Measurements from ENCODE around the gene ERLIN1.

Gene ERLIN1

DNA sequence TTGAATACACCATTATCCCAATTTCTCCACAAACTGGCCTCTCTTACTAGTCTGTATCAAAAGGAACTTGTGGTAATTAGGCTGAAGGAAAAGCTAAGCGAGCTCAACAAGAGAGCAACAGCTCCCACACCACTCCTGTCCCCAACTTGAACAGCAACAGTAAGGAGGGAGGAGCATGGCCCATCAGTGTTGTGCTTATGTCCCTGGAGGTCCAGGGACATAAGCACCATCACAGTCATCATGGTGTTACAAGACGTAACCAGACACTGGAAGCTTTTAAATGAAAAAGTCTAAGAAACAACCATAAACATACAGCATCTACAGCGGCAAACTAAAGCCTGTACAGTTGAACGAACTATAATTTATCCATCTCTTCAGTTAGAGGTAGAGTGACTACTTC lies 989 bp downstream of the ERLIN1 start:
- H3K4me3 ChIP-seq (ENCODE audit: severe bottlenecking) = peak overlapping the region; percentile 78
- peaks cover 60% of the 10 kb centered on the region for H3K36me3 ChIP-seq (ENCODE audit: low read depth)
- no peaks in the 10 kb centered on the region for H3K9me3 ChIP-seq (ENCODE audit: severe bottlenecking)
- H3K27ac ChIP-seq (ENCODE audit: poor library complexity, severe bottlenecking) = peak overlapping the region; percentile 62
- no peak for DNase-seq (ENCODE audit: low spot score)
- TF ChIP-seq CTCF (IDR thresholded peaks at IDR 0.05; ENCODE audit: poor library complexity, severe bottlenecking) = no peak
- ATAC-seq (ENCODE audit: low read depth) = no peak
- H3K27me3 ChIP-seq (ENCODE audit: insufficient read depth, poor library complexity, severe bottlenecking) = no peaks in the 10 kb centered on the region
- peaks cover 20% of the 10 kb centered on the region for H3K4me1 ChIP-seq (ENCODE audit: insufficient read depth, poor library complexity, severe bottlenecking)

- Histone ChIP-seq H3K4me1 (ENCODE audit: insufficient read depth, poor library complexity, severe bottlenecking) (peaks cover 20% of the 10 kb centered on the region), H3K27ac (ENCODE audit: poor library complexity, severe bottlenecking) (peak overlapping the region; percentile 62), H3K27me3 (ENCODE audit: insufficient read depth, poor library complexity, severe bottlenecking) (no peaks in the 10 kb centered on the region), H3K36me3 (ENCODE audit: low read depth) (peaks cover 62% of the 10 kb centered on the region), H3K4me3 (ENCODE audit: severe bottlenecking) (peak overlapping the region; percentile 78), H3K9me3 (ENCODE audit: severe bottlenecking) (no peaks in the 10 kb centered on the region)
- no peak for ATAC-seq (ENCODE audit: low read depth)
- no peak for TF ChIP-seq CTCF (IDR thresholded peaks at IDR 0.05; ENCODE audit: poor library complexity, severe bottlenecking)
- no peak for DNase-seq (ENCODE audit: low spot score)
These were observed 1.4 kb downstream of the ERLIN1 start for GRCh38 chr10:100184426-100184825.

- H3K4me3 ChIP-seq (ENCODE audit: severe bottlenecking) = no peak overlapping the region
- no peak for TF ChIP-seq CTCF (IDR thresholded peaks at IDR 0.05; ENCODE audit: poor library complexity, severe bottlenecking)
- H3K36me3 ChIP-seq (ENCODE audit: low read depth) = peaks cover 62% of the 10 kb centered on the region
- no peaks in the 10 kb centered on the region for H3K27me3 ChIP-seq (ENCODE audit: insufficient read depth, poor library complexity, severe bottlenecking)
- peak; percentile 52 for ATAC-seq (ENCODE audit: low read depth)
- H3K4me1 ChIP-seq (ENCODE audit: insufficient read depth, poor library complexity, severe bottlenecking) = peaks cover 20% of the 10 kb centered on the region
- H3K9me3 ChIP-seq (ENCODE audit: severe bottlenecking) = no peaks in the 10 kb centered on the region
- peak overlapping the region; percentile 62 for H3K27ac ChIP-seq (ENCODE audit: poor library complexity, severe bottlenecking)
- DNase-seq (ENCODE audit: low spot score) = no peak
These were observed 2.3 kb downstream of the ERLIN1 start for GRCh38 chr10:100183481-100183880.

GRCh38 chr10:100182908-100183307 lies 2.9 kb downstream of the ERLIN1 start:
- DNase-seq (ENCODE audit: low spot score) (no peak), ATAC-seq (ENCODE audit: low read depth) (no peak)
- Histone ChIP-seq H3K27ac (ENCODE audit: poor library complexity, severe bottlenecking) (peak overlapping the region; percentile 62), H3K27me3 (ENCODE audit: insufficient read depth, poor library complexity, severe bottlenecking) (no peaks in the 10 kb centered on the region), H3K4me1 (ENCODE audit: insufficient read depth, poor library complexity, severe bottlenecking) (peaks cover 20% of the 10 kb centered on the region), H3K4me3 (ENCODE audit: severe bottlenecking) (no peak overlapping the region), H3K9me3 (ENCODE audit: severe bottlenecking) (no peaks in the 10 kb centered on the region), H3K36me3 (ENCODE audit: low read depth) (peaks cover 64% of the 10 kb centered on the region)
- no peak for TF ChIP-seq CTCF (IDR thresholded peaks at IDR 0.05; ENCODE audit: poor library complexity, severe bottlenecking)

DNA sequence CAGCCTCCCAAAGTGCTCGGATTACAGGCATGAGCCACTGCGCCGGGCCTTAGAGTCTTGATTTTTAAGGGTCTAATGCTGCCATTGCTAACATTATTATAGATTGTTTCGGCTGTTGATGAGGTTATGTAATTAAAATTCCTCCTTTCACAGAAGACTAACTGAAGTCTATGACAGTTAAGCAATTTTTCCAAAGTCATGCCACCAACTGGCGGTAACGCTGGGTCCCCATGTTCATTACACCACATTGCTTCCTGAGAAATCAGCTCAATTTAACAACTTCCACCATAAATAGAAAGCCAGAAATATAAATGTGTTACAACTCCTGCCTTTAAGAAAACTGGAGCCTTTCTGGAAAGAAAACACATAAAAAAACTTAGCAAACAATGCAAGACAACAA lies 3.5 kb downstream of the ERLIN1 start:
- H3K4me3 ChIP-seq (ENCODE audit: severe bottlenecking) = no peak overlapping the region
- no peaks in the 10 kb centered on the region for H3K27me3 ChIP-seq (ENCODE audit: insufficient read depth, poor library complexity, severe bottlenecking)
- ATAC-seq (ENCODE audit: low read depth) (no peak), DNase-seq (ENCODE audit: low spot score) (no peak)
- no peak for TF ChIP-seq CTCF (IDR thresholded peaks at IDR 0.05; ENCODE audit: poor library complexity, severe bottlenecking)
- no peaks in the 10 kb centered on the region for H3K9me3 ChIP-seq (ENCODE audit: severe bottlenecking)
- H3K4me1 ChIP-seq (ENCODE audit: insufficient read depth, poor library complexity, severe bottlenecking) = peaks cover 20% of the 10 kb centered on the region
- H3K36me3 ChIP-seq (ENCODE audit: low read depth) = peaks cover 65% of the 10 kb centered on the region
- H3K27ac ChIP-seq (ENCODE audit: poor library complexity, severe bottlenecking) = no peak overlapping the region

Measured in RWPE2 (cell line).